ENCODE data around the gene SDHAF2.
A peak's percentile ranks its signal among the peaks of the same experiment; 100 is the strongest.
"Not testable (repeated sequence)": the region's sequence is repeated elsewhere in the genome, so short reads cannot be mapped to it uniquely, and the experiment has no call there.

The SDHAF2 gene

DNA sequence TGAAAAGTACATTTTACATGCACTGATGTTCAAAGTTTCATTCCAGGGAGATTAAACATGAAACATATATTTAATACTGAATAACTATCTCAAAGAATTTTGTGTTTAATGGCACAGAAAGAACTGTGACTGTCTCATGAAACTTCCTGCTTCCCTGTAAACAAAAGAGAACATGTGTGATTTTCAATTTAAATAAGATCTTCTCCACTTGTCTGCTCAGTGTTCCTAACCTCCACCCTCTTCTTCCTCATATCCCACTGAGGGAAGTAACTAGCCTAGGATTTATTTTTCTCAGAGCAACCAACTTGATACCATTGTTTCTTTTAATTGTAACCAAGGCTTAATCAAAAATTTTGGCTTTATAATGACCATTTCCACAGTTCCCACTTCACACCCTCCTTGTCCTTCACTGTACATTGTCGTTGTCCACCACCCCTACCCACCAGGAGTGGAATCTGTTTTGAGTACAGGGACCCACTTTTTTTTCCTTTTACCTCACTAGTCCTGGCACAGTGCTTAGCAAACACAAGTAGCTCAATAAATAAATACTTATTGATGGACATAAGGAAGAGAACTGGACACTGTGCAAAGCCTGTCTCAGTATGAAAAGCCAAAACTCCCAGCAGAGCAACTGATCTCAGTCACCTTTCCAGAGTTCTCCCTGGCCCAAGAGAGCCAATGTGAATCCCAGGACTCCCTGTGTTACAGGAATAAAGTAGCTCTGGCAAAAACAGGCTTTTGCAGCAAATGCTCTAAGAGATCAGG lies 4.4 kb upstream of the SDHAF2 start:
- DNase-seq = no peak

DNA sequence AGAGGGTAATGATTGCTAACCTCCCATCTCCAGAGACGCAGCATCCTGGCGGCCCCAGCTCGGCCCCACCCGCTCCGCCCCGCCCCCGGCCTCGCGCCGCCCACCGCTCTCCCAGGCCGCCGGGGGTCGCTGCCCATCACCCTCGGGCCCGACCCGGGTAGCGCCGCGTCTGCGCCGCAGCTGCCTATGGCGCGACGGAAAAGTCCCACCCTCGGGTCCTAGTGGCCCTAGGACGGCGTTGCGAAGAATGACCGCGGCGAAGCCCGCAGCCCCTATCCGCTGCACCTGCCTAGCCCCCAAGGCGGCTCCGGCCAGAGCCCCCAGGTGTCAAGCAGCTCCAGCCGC lies 606 bp upstream of the SDHAF2 start:
- peak; percentile 86 for DNase-seq

- DNase-seq = not testable (repeated sequence)
These were observed 915 bp downstream of the SDHAF2 start for GRCh38 chr11:61430839-61431238.

DNA sequence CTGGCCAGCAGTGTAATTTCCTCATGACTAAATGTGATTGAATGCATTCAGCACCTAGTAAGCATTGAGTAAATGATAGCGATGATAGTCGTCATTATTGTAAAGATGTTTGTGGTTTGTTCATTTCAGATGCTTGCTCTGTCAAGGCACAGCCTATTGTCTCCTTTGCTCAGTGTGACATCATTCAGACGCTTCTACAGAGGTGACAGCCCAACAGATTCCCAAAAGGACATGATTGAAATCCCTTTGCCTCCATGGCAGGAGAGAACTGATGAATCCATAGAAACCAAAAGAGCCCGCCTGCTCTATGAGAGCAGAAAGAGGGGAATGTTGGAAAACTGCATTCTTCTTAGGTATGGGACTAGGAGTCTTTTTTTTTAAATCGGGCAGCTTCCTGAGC lies 7.6 kb downstream of the SDHAF2 start:
- no peak for DNase-seq

DNA sequence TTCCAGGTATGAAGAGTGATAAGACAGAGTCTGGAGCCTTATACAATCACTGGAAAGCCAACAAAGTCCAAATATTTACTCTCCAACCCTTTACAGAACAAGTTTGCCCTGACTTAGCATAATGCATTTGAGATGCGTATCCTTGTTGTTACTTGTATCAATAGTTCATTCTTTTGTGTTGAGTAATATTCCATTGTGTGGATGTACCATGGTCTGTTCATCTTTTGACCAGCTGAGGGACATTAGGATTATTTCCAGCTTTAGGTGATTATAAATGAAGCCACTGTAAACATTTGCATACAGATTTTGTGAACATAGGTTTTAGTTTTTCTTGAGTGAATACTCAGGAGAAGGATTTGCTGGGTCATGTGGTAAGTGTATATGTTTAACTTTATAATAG lies 9.7 kb downstream of the SDHAF2 start:
- no peak for DNase-seq

DNA sequence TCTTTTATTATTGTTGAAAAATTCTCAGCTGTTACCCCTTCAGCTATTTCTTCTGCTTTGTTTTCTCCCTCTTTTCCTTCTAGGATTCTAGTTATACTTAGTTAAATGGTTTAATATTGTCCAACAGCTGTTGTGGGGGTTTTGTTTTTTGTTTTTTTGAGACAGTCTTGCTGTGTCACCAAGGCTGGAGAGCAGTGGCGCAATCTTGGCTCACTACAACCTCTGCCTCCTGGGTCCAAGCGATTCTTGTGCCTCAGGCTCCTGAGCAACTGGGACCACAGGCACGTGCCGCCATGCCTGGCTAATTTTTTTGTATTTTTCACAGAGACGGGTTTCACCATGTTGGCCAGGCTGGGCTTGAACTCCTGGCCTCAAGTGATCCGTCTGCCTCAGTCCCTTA lies 12.7 kb downstream of the SDHAF2 start:
- no peak for DNase-seq

DNA sequence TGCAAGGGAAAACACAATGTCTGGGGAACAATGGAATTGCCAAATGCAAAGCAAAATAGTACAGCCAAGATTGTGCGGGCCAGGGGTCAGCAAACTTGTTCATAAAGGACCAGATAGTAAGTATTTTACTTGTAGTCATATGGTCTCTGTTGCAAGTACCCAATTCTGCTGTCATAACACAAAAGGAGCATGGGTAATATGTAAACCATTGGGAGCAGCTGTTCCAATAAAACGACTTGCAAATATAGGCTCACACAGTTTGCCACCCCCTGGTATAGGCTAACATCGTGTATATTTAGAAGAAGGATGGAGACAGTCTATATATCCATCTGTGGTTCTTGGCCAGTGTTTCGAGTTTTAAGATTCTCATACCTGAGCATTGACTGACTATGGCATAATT lies 15.6 kb downstream of the SDHAF2 start:
- no peak for DNase-seq

DNA sequence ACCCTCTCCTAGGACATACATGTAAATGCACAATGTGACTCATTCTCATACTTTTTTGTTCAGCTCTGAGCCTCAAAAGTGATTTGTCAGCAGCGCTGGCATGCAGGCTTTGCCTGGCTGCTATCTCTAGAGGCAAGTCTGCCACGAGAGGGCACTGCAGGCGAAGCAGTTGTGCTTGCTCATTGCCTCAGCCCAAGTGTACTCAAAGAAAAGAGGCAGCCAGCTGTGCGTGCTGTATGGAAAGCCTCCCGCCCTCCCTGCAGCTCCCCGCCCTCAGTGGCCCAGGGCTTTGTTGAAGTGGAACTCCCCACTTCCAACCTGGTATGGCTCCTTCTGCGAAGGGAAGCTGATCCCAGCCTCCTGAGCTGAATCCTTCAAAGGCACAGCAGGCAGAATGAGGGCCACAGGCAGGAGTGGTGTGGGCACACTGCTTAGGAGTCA lies 16.3 kb downstream of the SDHAF2 start:
- peak; percentile 91 for DNase-seq

DNA sequence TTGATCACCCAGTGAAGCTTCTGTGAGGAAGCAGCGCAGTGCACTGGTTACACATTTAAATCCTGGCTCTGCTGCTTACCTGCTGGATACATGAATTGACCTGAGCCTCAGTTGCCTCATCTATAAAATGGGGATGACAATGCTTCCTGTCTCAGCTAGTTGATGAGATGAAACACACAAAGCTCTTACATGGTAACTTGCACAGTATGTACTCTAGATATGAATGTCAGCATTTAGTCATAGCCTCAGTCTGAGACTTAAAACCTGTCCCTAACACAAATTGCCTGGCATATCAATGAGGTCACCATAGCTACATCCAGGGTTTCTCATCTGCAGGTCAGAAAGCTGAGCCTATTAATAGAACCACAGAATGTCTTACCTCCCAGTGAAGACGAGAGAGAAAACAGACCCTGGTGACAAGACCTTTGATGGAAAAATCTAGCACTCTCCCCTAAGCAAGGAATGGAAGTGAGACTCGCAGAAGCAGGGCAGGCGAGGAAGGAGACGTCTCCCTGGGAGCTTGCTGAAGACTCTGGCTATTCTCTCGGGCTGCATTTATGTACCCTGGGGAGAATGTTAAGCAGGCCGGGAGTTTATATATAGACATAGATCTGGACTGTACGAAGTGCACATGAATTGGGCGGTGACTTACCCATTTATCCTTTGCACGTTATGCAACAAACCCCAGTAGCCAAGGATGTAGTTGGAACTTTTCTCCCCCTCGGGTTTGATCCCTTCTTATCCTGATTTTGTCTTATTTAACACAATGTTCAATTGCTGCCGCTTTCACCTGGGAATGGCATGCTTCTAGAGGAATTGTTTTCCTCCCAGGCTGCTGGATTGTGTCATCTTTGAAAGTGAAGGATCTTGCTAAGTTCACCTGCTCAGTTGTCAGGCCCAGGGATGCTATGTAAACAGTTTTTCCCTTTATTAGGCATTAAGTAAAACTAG lies 18.0 kb downstream of the SDHAF2 start:
- no peak for DNase-seq

DNA sequence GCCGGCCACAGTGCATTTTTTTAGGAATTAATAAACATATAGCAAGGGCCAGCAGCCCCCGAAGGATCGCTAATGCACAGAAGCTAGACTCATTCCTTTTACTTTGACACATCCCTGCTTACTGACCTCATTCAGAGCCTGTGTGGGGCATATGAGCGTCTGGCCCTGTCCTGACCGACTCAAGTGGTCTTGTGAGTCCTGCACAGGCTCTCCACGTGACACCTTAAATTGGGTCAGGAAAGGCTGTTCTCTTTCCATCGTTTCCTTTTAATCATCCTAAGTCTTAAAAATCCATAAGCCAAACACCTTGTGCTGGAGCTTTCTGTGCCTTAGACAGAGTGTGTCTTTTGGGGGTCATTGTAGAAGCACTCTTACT lies 18.6 kb downstream of the SDHAF2 start:
- DNase-seq = no peak

DNA sequence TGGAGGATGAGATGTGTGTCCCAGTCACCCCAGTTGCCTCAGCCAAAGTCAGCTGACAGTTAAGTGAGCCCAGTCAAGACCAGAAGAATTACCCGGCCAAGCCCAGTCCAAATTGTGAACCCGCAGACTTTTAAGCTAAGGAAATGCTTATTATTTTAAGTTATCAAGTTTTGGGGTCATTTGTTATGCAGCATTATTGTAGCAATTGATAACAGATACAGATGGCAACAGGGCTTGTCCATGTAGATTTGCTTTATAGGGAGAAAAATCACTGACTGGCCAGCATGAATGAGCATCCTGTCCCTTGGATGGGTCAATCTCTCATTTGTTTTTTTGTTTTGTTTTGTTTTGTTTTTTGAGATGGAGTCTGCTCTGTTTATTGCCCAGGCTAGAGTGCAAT lies 22.9 kb downstream of the SDHAF2 start:
- DNase-seq = no peak

- peak; percentile 63 for DNase-seq
These were observed 23.8 kb downstream of the SDHAF2 start for GRCh38 chr11:61453695-61454094.

DNA sequence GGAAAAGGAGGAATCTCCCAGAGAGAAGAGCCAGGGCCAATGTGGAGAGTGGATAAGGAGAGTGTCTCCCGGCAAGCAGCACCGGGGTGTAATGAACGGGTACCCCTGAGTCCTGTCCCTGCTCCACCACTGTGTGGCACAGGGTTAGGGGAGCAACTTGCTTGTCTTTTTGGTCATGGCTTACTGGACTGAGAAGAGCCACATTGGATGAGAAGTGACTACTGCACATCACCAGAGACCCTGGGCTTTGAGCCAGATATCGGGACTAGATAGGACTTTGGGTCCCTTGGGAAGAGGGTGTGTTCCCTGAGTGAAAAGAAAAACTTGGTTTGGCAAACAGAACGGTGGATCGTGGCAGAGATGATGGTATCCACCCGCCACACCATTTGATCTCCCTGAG lies 24.6 kb downstream of the SDHAF2 start:
- DNase-seq = no peak

GRCh38 chr11:61460474-61460881 lies 30.6 kb downstream of the SDHAF2 start:
- DNase-seq = peak; percentile 81

DNA sequence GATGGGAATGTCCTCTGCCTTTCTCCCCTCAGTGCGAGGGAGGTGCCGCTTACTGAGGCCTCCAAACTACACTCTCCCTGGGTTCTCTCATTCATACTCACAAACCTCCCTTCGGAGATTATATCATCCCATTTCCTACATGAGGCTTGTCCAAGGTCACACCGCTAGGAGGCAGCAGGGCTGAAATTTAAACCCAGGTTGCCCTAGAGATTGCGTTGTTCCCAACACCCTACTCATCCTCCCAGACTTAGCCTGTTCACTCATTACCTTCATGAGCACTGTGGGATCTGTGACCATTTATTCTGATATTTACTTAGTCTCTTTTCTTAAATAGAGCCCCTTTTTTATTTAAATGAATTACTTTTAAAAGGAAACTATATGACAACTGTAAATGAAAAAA lies 31.1 kb downstream of the SDHAF2 start:
- no peak for DNase-seq

GRCh38 chr11:61467602-61468001 lies 37.7 kb downstream of the SDHAF2 start:
- DNase-seq = not testable (repeated sequence)

DNA sequence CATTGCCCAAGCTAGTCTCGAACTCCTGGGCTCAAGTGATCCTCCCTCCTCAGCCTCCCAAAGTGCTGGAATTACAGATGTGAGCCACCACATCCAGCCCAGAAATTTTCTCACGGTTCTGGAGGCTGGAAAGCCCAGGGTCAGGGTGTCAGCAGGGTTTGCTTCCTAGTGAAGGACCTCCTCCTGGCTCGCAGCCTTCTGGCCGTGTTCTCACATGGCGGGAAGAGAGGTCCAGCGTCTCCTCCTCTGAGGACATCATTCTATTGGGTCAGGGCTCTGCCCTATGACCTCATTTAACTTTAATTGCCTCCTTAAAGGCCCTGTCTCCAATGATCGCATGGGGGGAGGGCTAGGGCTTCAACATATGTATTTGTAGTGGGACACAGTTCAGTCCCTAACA lies 38.1 kb downstream of the SDHAF2 start:
- DNase-seq = no peak

GRCh38 chr11:61472282-61472681 lies 42.4 kb downstream of the SDHAF2 start:
- peak; percentile 63 for DNase-seq

DNA sequence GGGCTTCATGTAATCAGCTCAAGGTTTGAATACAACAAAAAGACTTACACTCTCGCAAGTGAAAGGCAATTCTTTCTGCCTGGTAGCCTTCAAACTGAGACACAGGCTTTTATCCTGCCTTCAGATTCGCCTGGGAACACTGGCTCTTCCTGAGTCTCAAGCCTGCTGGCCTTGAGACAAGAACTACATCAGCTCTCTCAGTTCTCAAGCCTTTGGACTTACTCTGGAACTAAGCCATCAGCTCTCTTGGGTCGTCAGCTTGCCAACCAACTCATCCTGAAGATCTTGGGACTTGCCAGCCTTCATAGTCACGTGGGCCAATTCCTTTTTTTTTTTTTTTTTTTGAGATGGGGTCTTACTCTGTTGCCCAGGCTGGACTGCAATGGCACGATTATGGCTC lies 42.9 kb downstream of the SDHAF2 start:
- DNase-seq = peak; percentile 58

GRCh38 chr11:61473370-61474012 lies 43.6 kb downstream of the SDHAF2 start:
- no peak for DNase-seq

- no peak for DNase-seq
These were observed 44.2 kb downstream of the SDHAF2 start for GRCh38 chr11:61474013-61474643.

DNA sequence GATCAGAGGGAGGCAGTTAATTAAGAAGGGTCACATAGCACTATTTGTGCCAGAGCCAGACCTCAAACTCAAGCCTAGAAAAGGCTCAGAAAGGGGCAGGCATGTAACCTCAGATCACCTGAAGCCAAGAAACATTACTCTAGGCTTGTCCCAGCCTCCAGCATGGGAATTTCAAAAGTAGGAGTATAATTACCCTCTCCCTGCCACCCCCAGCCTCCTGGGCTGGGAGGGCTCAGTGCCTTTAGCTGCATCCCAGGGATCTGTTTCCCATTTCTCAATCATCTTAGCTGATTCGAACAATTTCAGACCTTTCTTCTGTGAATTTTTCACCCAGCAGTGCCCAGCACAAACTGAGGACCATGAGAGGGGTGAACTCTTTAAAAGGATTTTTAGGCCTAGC lies 45.5 kb downstream of the SDHAF2 start:
- no peak for DNase-seq

DNA sequence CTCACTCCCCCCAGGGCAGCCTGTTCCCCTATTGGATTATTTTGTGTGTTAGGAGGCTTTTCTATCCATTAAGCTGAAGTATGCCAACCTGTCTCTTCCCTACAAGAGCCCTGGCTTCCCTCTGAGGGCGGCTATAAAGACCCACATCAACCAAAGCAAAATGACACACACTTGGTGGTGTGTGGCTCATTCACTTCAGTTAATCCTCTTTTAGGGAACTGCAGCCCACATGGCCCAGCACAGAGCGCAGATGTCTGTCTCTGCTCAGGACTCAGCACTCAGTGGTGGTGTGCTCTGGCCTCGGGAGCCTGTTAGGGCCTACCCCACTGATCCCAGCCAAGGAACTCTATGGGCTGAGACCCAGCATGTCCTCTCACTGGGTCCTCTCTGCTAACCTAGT lies 46.4 kb downstream of the SDHAF2 start:
- DNase-seq = no peak

All from right hindlimb (tissue), 1 donor.